Right lobe of liver (tissue), 4 donors: ENCODE results near the gene ARHGAP4.

ENCODE experiments used
- CTCF ChIP-seq, 4 donors: fragments of 200-600 bp in 3 of 4; fragments of 450-650 bp in 1 of 4; IDR thresholded peaks; one replicate each; pipeline versions ENCODE4 v1.5.1 to v1.8.0; 2016 to 2022; ENCODE audit warnings: antibody characterized with exemption in 4 of 4, mild to moderate bottlenecking in 2 of 4
- POLR2A ChIP-seq: fragments of 450-650 bp; IDR thresholded peaks from one replicate; pipeline ENCODE4 v1.6.1; 2017; ENCODE audit warnings: antibody characterized with exemption, mild to moderate bottlenecking
- donor health status: DM: no; HTN: no; CAD: no.
- donor health status: DM: no; HTN: no; CAD: no.
- donor health status: DM: no; HTN: yes; CAD: no.

GRCh38 chrX:153931748-153932147 lies 5.7 kb upstream of the ARHGAP4 start:
- no peak for TF ChIP-seq CTCF (IDR thresholded peaks at IDR 0.05)
- no peak for TF ChIP-seq POLR2A
